GM12878 (cell line): ENCODE results near the gene RAB35. TPM values are rescaled to one million over a fixed set of nuclear protein-coding genes. Genes with fewer than 3 reads are reported as not detected.

Experiments used
- microRNA-seq: library from miRNA; unstranded; fragments of <30 nt; microRNA quantifications from one replicate; pipeline ENCODE4, GENCODE V29; 2018
- polyA plus RNA-seq, 11 experiments: library from polyadenylated mRNA; depleted of rRNA in 4 of 11; unstranded in 6 of 11; stranded (reverse) in 5 of 11; fragments of >200 nt; fragmentation: Nextera tagmentation in 4 of 11; fragmentation: Illumina TruSeq in 1 of 11; extraction: Ambion mirVana in 4 of 11; extraction: Trizol in 1 of 11; gene quantifications; 1 replicate in 1 of 11; 2 replicates in 10 of 11; pipeline versions ENCODE4 v1.2.1 to v1.2.3, GENCODE V29; 2011 to 2016; ENCODE audit warnings: inconsistent platforms in 2 of 11, missing spikeins in 2 of 11, low read depth in 1 of 11
- small RNA-seq: library from RNA; depleted of rRNA; stranded (forward); fragments of <200 nt; gene quantifications from one replicate; pipeline ENCODE3, GENCODE V24; 2014
- total RNA-seq, 4 experiments: library from RNA; depleted of rRNA in 3 of 4; stranded (reverse); fragments of >200 nt in 3 of 4; fragmentation: Illumina TruSeq in 1 of 4; extraction: Trizol in 1 of 4; gene quantifications; 2 replicates each; pipeline versions ENCODE4 v1.2.1 to v1.2.3, GENCODE V29; 2013 to 2021

RAB35 gene
- total and polyA plus RNA-seq, 10 of the 15 experiments (the other 5 are each of a cell fraction or from before 2014, with no cell fraction given), result 0.76 to 99.2 (median 43.8) TPM

Small RNA genes lying within 50 kb of the gene (microRNA-seq; reads per million reads assigned to microRNA genes)
- not detected for gene MIR4498

Small RNA genes lying within 50 kb of the gene (small RNA-seq; reads per million reads assigned to genes)
- gene AC004812.1, result not detected
- gene MIR4498, result not detected

Other genes with a start within 250 kb of the RAB35 start
Only the 7 nearest of the 9 such genes appear.
- 6.1 and 6.9 TPM in 2 replicates for gene BICDL1, start 127.5 kb downstream of the RAB35 start, total RNA-seq (2014; rRNA removed)
- gene BICDL1, start 127.5 kb downstream of the RAB35 start, total RNA-seq (2014; rRNA removed; fragmentation: Illumina TruSeq; extraction: Trizol), result 3.6 and 4.7 TPM in 2 replicates
- gene BICDL1, start 127.5 kb downstream of the RAB35 start, total RNA-seq (2021), result 8.8 and 10.0 TPM in 2 replicates
- gene BICDL1, start 127.5 kb downstream of the RAB35 start, polyA plus RNA-seq (2011; rRNA removed), result 12.3 and 12.7 TPM in 2 replicates
- 1.9 and 4.9 TPM in 2 replicates for gene BICDL1, start 127.5 kb downstream of the RAB35 start, polyA plus RNA-seq (2014; fragmentation: Illumina TruSeq; extraction: Trizol)
- 1 to 10 TPM in 1 of 2 experiments, under 1 TPM in 1; 0.72 to 1.2 TPM for gene BICDL1, start 127.5 kb downstream of the RAB35 start, polyA plus RNA-seq (2014; fragmentation: Nextera tagmentation; extraction: Ambion mirVana)
- gene BICDL1, start 127.5 kb downstream of the RAB35 start, polyA plus RNA-seq (2014; rRNA removed), result 8.6 and 8.7 TPM in 2 replicates
- 1 to 10 TPM in 1 of 2 experiments, under 1 TPM in 1; 0.82 to 1.7 TPM for gene BICDL1, start 127.5 kb downstream of the RAB35 start, polyA plus RNA-seq (2016; fragmentation: Nextera tagmentation; extraction: Ambion mirVana)
- 89.6 and 90.7 TPM in 2 replicates for gene GCN1, start 78.0 kb upstream of the RAB35 start, total RNA-seq (2014; rRNA removed)
- gene GCN1, start 78.0 kb upstream of the RAB35 start, total RNA-seq (2014; rRNA removed; fragmentation: Illumina TruSeq; extraction: Trizol), result 41.6 and 43.8 TPM in 2 replicates
- 137 and 150 TPM in 2 replicates for gene GCN1, start 78.0 kb upstream of the RAB35 start, total RNA-seq (2021)
- gene GCN1, start 78.0 kb upstream of the RAB35 start, polyA plus RNA-seq (2011; rRNA removed), result 22.8 and 39.8 TPM in 2 replicates
- gene GCN1, start 78.0 kb upstream of the RAB35 start, polyA plus RNA-seq (2014; fragmentation: Illumina TruSeq; extraction: Trizol), result 40.8 and 54.4 TPM in 2 replicates
- 10 to 100 TPM; 10.8 to 12.1 TPM for gene GCN1, start 78.0 kb upstream of the RAB35 start, polyA plus RNA-seq (2014; fragmentation: Nextera tagmentation; extraction: Ambion mirVana)
- 95.3 and 102 TPM in 2 replicates for gene GCN1, start 78.0 kb upstream of the RAB35 start, polyA plus RNA-seq (2014; rRNA removed)
- 10 to 100 TPM; 62.2 to 65.1 TPM for gene GCN1, start 78.0 kb upstream of the RAB35 start, polyA plus RNA-seq (2016; fragmentation: Nextera tagmentation; extraction: Ambion mirVana)
- gene RPLP0, start 84.4 kb upstream of the RAB35 start, total RNA-seq (2014; rRNA removed), result 6,095 and 6,267 TPM in 2 replicates
- gene RPLP0, start 84.4 kb upstream of the RAB35 start, total RNA-seq (2014; rRNA removed; fragmentation: Illumina TruSeq; extraction: Trizol), result 4,804 and 4,972 TPM in 2 replicates
- gene RPLP0, start 84.4 kb upstream of the RAB35 start, total RNA-seq (2021), result 4,342 and 4,473 TPM in 2 replicates
- gene RPLP0, start 84.4 kb upstream of the RAB35 start, polyA plus RNA-seq (2011; rRNA removed), result 4,342 and 6,647 TPM in 2 replicates
- 4,326 and 6,258 TPM in 2 replicates for gene RPLP0, start 84.4 kb upstream of the RAB35 start, polyA plus RNA-seq (2014; fragmentation: Illumina TruSeq; extraction: Trizol)
- 1,000 to 10,000 TPM; 6,784 to 8,495 TPM for gene RPLP0, start 84.4 kb upstream of the RAB35 start, polyA plus RNA-seq (2014; fragmentation: Nextera tagmentation; extraction: Ambion mirVana)
- 7,537 and 7,931 TPM in 2 replicates for gene RPLP0, start 84.4 kb upstream of the RAB35 start, polyA plus RNA-seq (2014; rRNA removed)
- 1,000 to 10,000 TPM; 2,171 to 2,235 TPM for gene RPLP0, start 84.4 kb upstream of the RAB35 start, polyA plus RNA-seq (2016; fragmentation: Nextera tagmentation; extraction: Ambion mirVana)
- 6.2 and 7.2 TPM in 2 replicates for gene PXN, start 149.0 kb upstream of the RAB35 start, total RNA-seq (2014; rRNA removed)
- gene PXN, start 149.0 kb upstream of the RAB35 start, total RNA-seq (2014; rRNA removed; fragmentation: Illumina TruSeq; extraction: Trizol), result 5.1 and 5.2 TPM in 2 replicates
- gene PXN, start 149.0 kb upstream of the RAB35 start, total RNA-seq (2021), result 29.1 and 32.0 TPM in 2 replicates
- 0.50 and 1.0 TPM in 2 replicates for gene PXN, start 149.0 kb upstream of the RAB35 start, polyA plus RNA-seq (2011; rRNA removed)
- gene PXN, start 149.0 kb upstream of the RAB35 start, polyA plus RNA-seq (2014; fragmentation: Illumina TruSeq; extraction: Trizol), result 16.1 and 27.3 TPM in 2 replicates
- gene PXN, start 149.0 kb upstream of the RAB35 start, polyA plus RNA-seq (2014; fragmentation: Nextera tagmentation; extraction: Ambion mirVana), result 1 to 10 TPM; 2.5 to 2.6 TPM
- gene PXN, start 149.0 kb upstream of the RAB35 start, polyA plus RNA-seq (2014; rRNA removed), result 19.6 and 22.5 TPM in 2 replicates
- 10 to 100 TPM; 15.9 to 16.3 TPM for gene PXN, start 149.0 kb upstream of the RAB35 start, polyA plus RNA-seq (2016; fragmentation: Nextera tagmentation; extraction: Ambion mirVana)
- under 0.01 TPM in 2 replicates for gene RNU4-2, start 175.2 kb upstream of the RAB35 start, total RNA-seq (2014; rRNA removed)
- 15,110 and 15,384 TPM in 2 replicates for gene RNU4-2, start 175.2 kb upstream of the RAB35 start, total RNA-seq (2014; rRNA removed; fragmentation: Illumina TruSeq; extraction: Trizol)
- 4,315 and 4,845 TPM in 2 replicates for gene RNU4-2, start 175.2 kb upstream of the RAB35 start, total RNA-seq (2021)
- under 0.01 and 61.6 TPM in 2 replicates for gene RNU4-2, start 175.2 kb upstream of the RAB35 start, polyA plus RNA-seq (2011; rRNA removed)
- not detected in 2 replicates for gene RNU4-2, start 175.2 kb upstream of the RAB35 start, polyA plus RNA-seq (2014; fragmentation: Illumina TruSeq; extraction: Trizol)
- gene RNU4-2, start 175.2 kb upstream of the RAB35 start, polyA plus RNA-seq (2014; fragmentation: Nextera tagmentation; extraction: Ambion mirVana), result not detected
- not detected in 2 replicates for gene RNU4-2, start 175.2 kb upstream of the RAB35 start, polyA plus RNA-seq (2014; rRNA removed)
- 1 to 10 TPM; 3.5 to 7.1 TPM for gene RNU4-2, start 175.2 kb upstream of the RAB35 start, polyA plus RNA-seq (2016; fragmentation: Nextera tagmentation; extraction: Ambion mirVana)
- under 0.01 TPM in 2 replicates for gene RNU4-1, start 176.5 kb upstream of the RAB35 start, total RNA-seq (2014; rRNA removed)
- 15,175 and 15,332 TPM in 2 replicates for gene RNU4-1, start 176.5 kb upstream of the RAB35 start, total RNA-seq (2014; rRNA removed; fragmentation: Illumina TruSeq; extraction: Trizol)
- gene RNU4-1, start 176.5 kb upstream of the RAB35 start, total RNA-seq (2021), result 4,154 and 4,718 TPM in 2 replicates
- under 0.01 and 92.4 TPM in 2 replicates for gene RNU4-1, start 176.5 kb upstream of the RAB35 start, polyA plus RNA-seq (2011; rRNA removed)
- gene RNU4-1, start 176.5 kb upstream of the RAB35 start, polyA plus RNA-seq (2014; fragmentation: Illumina TruSeq; extraction: Trizol), result not detected in 2 replicates
- gene RNU4-1, start 176.5 kb upstream of the RAB35 start, polyA plus RNA-seq (2014; fragmentation: Nextera tagmentation; extraction: Ambion mirVana), result 10 to 100 TPM in 1 of 2 experiments, not detected in 1; 11.5 TPM
- gene RNU4-1, start 176.5 kb upstream of the RAB35 start, polyA plus RNA-seq (2014; rRNA removed), result not detected in 2 replicates
- gene RNU4-1, start 176.5 kb upstream of the RAB35 start, polyA plus RNA-seq (2016; fragmentation: Nextera tagmentation; extraction: Ambion mirVana), result 1 to 10 TPM; 3.5 to 7.1 TPM
- gene SIRT4, start 185.6 kb upstream of the RAB35 start, total RNA-seq (2014; rRNA removed), result 0.33 and 0.45 TPM in 2 replicates
- gene SIRT4, start 185.6 kb upstream of the RAB35 start, total RNA-seq (2014; rRNA removed; fragmentation: Illumina TruSeq; extraction: Trizol), result 0.28 and 0.36 TPM in 2 replicates
- gene SIRT4, start 185.6 kb upstream of the RAB35 start, total RNA-seq (2021), result 0.31 and 0.74 TPM in 2 replicates
- gene SIRT4, start 185.6 kb upstream of the RAB35 start, polyA plus RNA-seq (2011; rRNA removed), result 0.42 and 0.46 TPM in 2 replicates
- gene SIRT4, start 185.6 kb upstream of the RAB35 start, polyA plus RNA-seq (2014; fragmentation: Illumina TruSeq; extraction: Trizol), result 0.43 and 0.92 TPM in 2 replicates
- under 1 TPM; 0.79 to 0.98 TPM for gene SIRT4, start 185.6 kb upstream of the RAB35 start, polyA plus RNA-seq (2014; fragmentation: Nextera tagmentation; extraction: Ambion mirVana)
- gene SIRT4, start 185.6 kb upstream of the RAB35 start, polyA plus RNA-seq (2014; rRNA removed), result 0.19 TPM in 2 replicates
- under 1 TPM; 0.48 to 0.86 TPM for gene SIRT4, start 185.6 kb upstream of the RAB35 start, polyA plus RNA-seq (2016; fragmentation: Nextera tagmentation; extraction: Ambion mirVana)